ENCODE results near the gene DLX3. TPM values are rescaled to one million over a fixed set of nuclear protein-coding genes. Genes with fewer than 3 reads are reported as not detected.
A peak's percentile ranks its signal among the peaks of the same experiment; 100 is the strongest.

The DLX3 gene
- total RNA-seq, 1 experiment from 2014 or later = 0.74 TPM

DNA sequence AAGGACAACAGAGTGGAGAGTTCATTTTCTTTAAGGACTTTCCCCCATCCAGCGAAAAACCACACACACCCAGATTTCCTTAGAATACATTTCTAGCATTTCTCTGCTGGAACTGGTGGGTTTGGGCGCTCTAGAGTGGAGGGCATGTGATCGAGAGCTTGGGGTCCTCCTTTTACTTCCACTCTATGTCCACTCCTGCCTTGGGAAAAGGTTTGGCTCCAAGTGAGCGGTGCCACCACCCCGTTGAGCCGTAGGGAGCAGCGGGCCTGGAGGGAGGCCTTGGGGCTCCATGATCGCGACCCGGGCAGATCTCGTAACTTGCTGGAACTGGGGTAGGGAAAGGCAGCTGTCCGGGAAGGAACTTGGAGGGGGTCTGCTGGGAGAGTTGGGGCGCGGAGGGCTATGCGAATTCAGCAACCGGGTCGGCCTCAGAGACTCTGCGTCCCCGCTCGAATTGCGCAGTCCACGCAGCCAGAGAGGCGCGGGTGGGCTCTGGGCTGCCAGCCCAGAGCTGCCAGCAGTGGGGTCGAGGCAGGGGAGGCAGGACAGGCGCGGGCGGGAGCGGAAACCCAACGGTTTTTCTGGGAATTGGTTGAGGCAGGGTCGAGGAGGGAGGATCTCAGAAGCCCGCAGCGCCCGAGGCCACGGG, 23.7 kb downstream of the DLX3 start:
- CTCF ChIA-PET = interaction anchor here (1.3 to 15.4 kb wide), 5 partner anchors 19 to 110 kb away, joined by 3 to 221 read pairs (median 6); partner anchors contain the start of gene DLX3
- H3K4me3 Mint-ChIP-seq = peak overlapping the region; percentile 50
- H3K9me3 Mint-ChIP-seq = no peaks in the 10 kb centered on the region
- DNase-seq (ENCODE audit: low spot score) = no peak
- H3K36me3 Mint-ChIP-seq = no peaks in the 10 kb centered on the region
- TF ChIP-seq, protein P1, sequence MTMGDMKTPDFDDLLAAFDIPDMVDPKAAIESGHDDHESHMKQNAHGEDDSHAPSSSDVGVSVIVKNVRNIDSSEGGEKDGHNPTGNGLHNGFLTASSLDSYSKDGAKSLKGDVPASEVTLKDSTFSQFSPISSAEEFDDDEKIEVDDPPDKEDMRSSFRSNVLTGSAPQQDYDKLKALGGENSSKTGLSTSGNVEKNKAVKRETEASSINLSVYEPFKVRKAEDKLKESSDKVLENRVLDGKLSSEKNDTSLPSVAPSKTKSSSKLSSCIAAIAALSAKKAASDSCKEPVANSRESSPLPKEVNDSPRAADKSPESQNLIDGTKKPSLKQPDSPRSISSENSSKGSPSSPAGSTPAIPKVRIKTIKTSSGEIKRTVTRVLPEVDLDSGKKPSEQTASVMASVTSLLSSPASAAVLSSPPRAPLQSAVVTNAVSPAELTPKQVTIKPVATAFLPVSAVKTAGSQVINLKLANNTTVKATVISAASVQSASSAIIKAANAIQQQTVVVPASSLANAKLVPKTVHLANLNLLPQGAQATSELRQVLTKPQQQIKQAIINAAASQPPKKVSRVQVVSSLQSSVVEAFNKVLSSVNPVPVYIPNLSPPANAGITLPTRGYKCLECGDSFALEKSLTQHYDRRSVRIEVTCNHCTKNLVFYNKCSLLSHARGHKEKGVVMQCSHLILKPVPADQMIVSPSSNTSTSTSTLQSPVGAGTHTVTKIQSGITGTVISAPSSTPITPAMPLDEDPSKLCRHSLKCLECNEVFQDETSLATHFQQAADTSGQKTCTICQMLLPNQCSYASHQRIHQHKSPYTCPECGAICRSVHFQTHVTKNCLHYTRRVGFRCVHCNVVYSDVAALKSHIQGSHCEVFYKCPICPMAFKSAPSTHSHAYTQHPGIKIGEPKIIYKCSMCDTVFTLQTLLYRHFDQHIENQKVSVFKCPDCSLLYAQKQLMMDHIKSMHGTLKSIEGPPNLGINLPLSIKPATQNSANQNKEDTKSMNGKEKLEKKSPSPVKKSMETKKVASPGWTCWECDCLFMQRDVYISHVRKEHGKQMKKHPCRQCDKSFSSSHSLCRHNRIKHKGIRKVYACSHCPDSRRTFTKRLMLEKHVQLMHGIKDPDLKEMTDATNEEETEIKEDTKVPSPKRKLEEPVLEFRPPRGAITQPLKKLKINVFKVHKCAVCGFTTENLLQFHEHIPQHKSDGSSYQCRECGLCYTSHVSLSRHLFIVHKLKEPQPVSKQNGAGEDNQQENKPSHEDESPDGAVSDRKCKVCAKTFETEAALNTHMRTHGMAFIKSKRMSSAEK (CRISPR knock-in tag; IDR thresholded peaks at IDR 0.05; ENCODE audit: borderline replicate concordance) = no peak
- TF ChIP-seq PRRX2 (CRISPR knock-in tag; IDR thresholded peaks at IDR 0.05) = no peak
- no peak for TF ChIP-seq ZNF512 (CRISPR knock-in tag; IDR thresholded peaks at IDR 0.05; ENCODE audit: borderline replicate concordance)
- no peak for TF ChIP-seq ZNF219 (CRISPR knock-in tag; IDR thresholded peaks at IDR 0.05; ENCODE audit: borderline replicate concordance)
- TF ChIP-seq, protein P2, sequence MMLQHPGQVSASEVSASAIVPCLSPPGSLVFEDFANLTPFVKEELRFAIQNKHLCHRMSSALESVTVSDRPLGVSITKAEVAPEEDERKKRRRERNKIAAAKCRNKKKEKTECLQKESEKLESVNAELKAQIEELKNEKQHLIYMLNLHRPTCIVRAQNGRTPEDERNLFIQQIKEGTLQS (CRISPR knock-in tag; conservative IDR thresholded peaks at IDR 0.05) = no peak
- TF ChIP-seq PRDM15 (CRISPR knock-in tag; IDR thresholded peaks at IDR 0.05) = no peak
- TF ChIP-seq ZBTB21 (CRISPR knock-in tag; IDR thresholded peaks at IDR 0.05; ENCODE audit: borderline replicate concordance) = no peak
- no peak for TF ChIP-seq E2F5 (CRISPR knock-in tag; IDR thresholded peaks at IDR 0.05)
- TF ChIP-seq GRHL2 (CRISPR knock-in tag; IDR thresholded peaks at IDR 0.05; ENCODE audit: insufficient replicate concordance, severe bottlenecking) = no peak
- no peak overlapping the region for H3K27ac Mint-ChIP-seq
- peaks cover 99% of the 10 kb centered on the region for H3K27me3 Mint-ChIP-seq (ENCODE audit: low read depth)
- no peak for ATAC-seq
- peaks cover 38% of the 10 kb centered on the region for H3K4me1 Mint-ChIP-seq
- POLR2A ChIA-PET = no interaction called here

DNA sequence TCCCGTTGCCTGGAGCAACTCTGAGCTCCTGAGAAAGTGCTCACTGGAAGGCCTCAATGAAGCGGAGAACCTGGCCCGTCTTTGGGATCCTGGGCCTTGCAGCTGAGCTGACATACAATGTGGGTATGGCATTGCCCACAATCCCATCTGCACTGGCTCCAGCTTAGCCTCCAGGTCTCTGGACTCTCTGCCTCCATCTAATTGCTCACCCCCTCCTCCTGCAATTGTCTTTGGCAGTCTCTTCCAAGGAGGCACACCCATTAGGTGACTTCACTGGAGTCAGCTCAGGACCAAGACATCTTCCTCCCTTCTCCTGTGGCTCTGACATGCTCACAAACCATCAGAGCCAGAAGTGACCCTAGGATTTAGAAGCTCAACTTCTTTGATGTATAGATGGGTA, 24.5 kb downstream of the DLX3 start:
- ChIA-PET POLR2A (no interaction called here), CTCF (interaction anchor here (1.0 to 15.4 kb wide), 3 partner anchors 18 to 90 kb away, joined by 4 to 221 read pairs (median 7); partner anchors contain the start of gene DLX3)
- Mint-ChIP-seq H3K4me3 (peak overlapping the region; percentile 45), H3K27ac (no peak overlapping the region), H3K36me3 (no peaks in the 10 kb centered on the region), H3K9me3 (no peaks in the 10 kb centered on the region), H3K4me1 (peaks cover 36% of the 10 kb centered on the region), H3K27me3 (ENCODE audit: low read depth) (peaks cover 99% of the 10 kb centered on the region)
- ATAC-seq = no peak
- DNase-seq (ENCODE audit: low spot score) = no peak
- TF ChIP-seq E2F4 (CRISPR knock-in tag; IDR thresholded peaks at IDR 0.05; ENCODE audit: borderline replicate concordance, low read depth) = no peak

All from WTC11 (cell line).